ENCODE data around the gene LCN15.

GRCh38 chr9:136793086-136793946 lies 29.0 kb upstream of the LCN15 start:
- TF ChIP-seq CTCF (IDR thresholded peaks at IDR 0.05) (no peak), POLR2A (IDR thresholded peaks at IDR 0.05) (no peak), POLR2AphosphoS5 (IDR thresholded peaks at IDR 0.05) (no peak)

Measured in breast epithelium (tissue), 3 donors.